HCT116 (cell line): Measurements from ENCODE around the gene GPRIN1.

Source experiments
- CTCF ChIP-seq, 3 experiments: fragments of 200-600 bp in 1 of 3; sonication (generic) in 1 of 3; IDR thresholded peaks in 2 of 3; conservative IDR thresholded peaks in 1 of 3; 2 replicates each; pipeline ENCODE4 v1.5.1; 2012 to 2017; ENCODE audit warnings: low read depth in 2 of 3, low read length in 2 of 3, antibody characterized with exemption in 1 of 3, borderline replicate concordance in 1 of 3, control low read depth in 1 of 3, mild to moderate bottlenecking in 1 of 3, mixed read lengths in 1 of 3, mixed run types in 1 of 3, moderate library complexity in 1 of 3; ENCODE audit not compliant: insufficient read depth in 1 of 3
- EGR1 ChIP-seq: IDR thresholded peaks from 2 replicates; pipeline ENCODE4 v1.6.1; 2012; ENCODE audit warnings: low read depth
- JUND ChIP-seq: IDR thresholded peaks from 2 replicates; pipeline ENCODE4 v1.6.1; 2012
- MAX ChIP-seq: IDR thresholded peaks from 2 replicates; pipeline ENCODE4 v1.6.1; 2012
- POLR2A ChIP-seq: IDR thresholded peaks from 2 replicates; pipeline ENCODE4 v1.7.0; 2011; ENCODE audit warnings: borderline replicate concordance; ENCODE audit not compliant: insufficient read depth, insufficient read length; ENCODE audit errors: extremely low read depth
- POLR2AphosphoS5 ChIP-seq: IDR thresholded peaks from 2 replicates; pipeline ENCODE4 v1.6.1; 2011; ENCODE audit warnings: mild to moderate bottlenecking, low read depth, low read length, moderate library complexity
- RAD21 ChIP-seq: IDR thresholded peaks from 2 replicates; pipeline ENCODE4 v1.6.1; 2012; ENCODE audit warnings: low read depth, mild to moderate bottlenecking
- REST ChIP-seq: IDR thresholded peaks from 2 replicates; pipeline ENCODE4 v1.6.1; 2012; ENCODE audit warnings: low read depth
- SIN3A ChIP-seq: IDR thresholded peaks from 2 replicates; pipeline ENCODE4 v1.6.1; 2012; ENCODE audit warnings: low read depth
- SRF ChIP-seq: IDR thresholded peaks from 2 replicates; pipeline ENCODE4 v1.6.1; 2012; ENCODE audit warnings: low read depth
- TCF7L2 ChIP-seq: IDR thresholded peaks from 2 replicates; pipeline ENCODE4 v1.7.0; 2011; ENCODE audit warnings: borderline replicate concordance, inconsistent platforms; ENCODE audit not compliant: insufficient read depth, insufficient read length; ENCODE audit errors: extremely low read depth
- ZFX ChIP-seq: fragments of 450-650 bp; IDR thresholded peaks from 2 replicates; pipeline ENCODE4 v1.6.1; 2017

GRCh38 chr5:176606875-176607274 is 3.1 kb downstream of the GPRIN1 start:
- TF ChIP-seq POLR2A (no peak), JUND (no peak), POLR2AphosphoS5 (no peak), CTCF (IDR thresholded peaks at IDR 0.05 in 2 of 3, conservative IDR thresholded peaks at IDR 0.05 in 1 of 3; ENCODE audit: borderline replicate concordance in 1 of 3, insufficient read depth in 1 of 3, low read depth in 2 of 3, low read length in 2 of 3) (no peak), SIN3A (no peak), MAX (no peak), RAD21 (no peak), ZFX (no peak), TCF7L2 (no peak), SRF (no peak), EGR1 (no peak), REST (no peak)
